ENCODE measurements around the gene TDRD7.

TDRD7 gene

DNA sequence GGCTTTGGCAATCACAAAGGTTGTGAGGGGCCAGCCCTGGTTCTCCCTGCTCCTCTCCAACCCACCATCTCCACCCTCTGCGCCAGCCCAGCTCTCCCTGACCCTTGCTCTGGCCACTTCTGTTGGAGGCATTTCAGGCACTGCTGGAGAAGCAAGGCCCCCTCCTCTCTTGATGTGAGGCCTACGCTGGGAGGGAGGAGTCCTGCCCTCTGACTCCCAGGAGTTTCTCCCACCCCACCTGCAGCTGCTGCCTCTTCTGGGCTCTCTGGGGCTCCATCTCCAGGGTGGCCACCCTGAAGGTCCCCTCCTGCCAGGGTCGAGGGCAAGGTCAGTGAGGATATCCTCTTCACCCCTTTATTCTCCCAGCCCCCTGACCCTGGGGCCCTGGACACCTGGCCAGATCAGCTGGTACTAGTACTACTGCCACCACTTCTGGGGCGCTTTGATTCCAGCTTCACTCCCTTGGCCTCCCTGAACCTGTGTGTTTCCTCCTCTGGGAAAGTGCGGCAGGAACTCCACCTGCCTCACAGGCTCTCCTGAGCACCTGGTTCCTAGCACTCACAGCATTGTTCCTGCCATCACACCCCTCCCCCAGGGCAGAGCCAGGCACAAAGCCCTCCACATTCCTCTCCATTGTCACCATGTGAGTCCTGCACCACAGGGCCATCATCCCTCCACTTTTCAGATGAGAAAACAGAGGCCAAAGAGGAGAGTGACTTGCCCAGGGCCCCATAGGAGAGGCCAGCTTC is 23.8 kb upstream of the TDRD7 start:
- DNase-seq (ENCODE audit: low read depth in 2 of 3, low spot score in 1 of 3) = no peak

DNA sequence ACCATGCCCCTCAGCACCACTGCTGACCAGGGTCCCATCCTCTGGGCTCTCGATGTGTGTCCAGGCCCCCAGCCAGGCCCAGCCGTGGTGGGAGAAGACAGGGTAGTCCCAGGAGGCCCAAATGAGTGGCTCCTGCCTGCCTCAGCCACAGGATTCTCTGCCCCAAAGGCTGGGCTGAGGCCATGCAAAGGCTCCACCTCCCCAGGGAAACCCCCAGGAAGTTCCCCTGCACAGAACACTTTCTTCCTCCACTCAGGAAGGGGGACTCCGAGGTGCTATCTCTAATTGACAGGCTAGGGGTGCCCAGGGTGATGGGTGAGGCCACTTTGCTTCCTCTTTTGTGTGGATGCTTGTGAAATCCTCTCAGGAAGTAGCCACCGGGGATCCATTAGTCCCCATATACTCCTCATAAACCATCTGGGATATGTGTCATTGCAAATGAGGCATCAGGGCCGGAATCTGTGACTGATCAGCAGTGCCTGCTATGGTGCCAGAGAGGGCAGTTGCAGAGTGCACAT is 23.1 kb upstream of the TDRD7 start:
- peak in 2 of 3 donors; percentile 31 to 47 for DNase-seq (ENCODE audit: low read depth in 2 of 3, low spot score in 1 of 3)

DNA sequence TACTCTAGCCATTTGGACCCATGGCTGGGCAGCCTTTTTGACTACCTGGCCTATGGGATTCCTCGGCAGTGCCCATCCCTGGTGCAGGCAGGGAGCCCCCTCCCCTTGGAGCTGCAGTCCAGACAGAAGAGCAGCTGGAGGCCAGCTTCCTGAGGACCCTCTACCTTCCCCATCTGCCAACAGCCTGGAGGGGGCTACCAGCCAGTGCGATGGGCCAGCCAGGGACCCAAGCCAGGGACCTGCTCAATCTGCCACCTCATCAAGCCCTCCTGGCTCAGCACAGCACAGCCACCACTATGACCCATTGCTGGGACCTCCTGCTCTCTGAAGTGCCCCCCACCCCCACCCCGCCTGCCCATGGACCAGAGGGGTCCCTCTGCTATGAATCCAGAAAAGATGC is 22.6 kb upstream of the TDRD7 start:
- DNase-seq (ENCODE audit: low read depth in 2 of 3, low spot score in 1 of 3) = no peak

DNA sequence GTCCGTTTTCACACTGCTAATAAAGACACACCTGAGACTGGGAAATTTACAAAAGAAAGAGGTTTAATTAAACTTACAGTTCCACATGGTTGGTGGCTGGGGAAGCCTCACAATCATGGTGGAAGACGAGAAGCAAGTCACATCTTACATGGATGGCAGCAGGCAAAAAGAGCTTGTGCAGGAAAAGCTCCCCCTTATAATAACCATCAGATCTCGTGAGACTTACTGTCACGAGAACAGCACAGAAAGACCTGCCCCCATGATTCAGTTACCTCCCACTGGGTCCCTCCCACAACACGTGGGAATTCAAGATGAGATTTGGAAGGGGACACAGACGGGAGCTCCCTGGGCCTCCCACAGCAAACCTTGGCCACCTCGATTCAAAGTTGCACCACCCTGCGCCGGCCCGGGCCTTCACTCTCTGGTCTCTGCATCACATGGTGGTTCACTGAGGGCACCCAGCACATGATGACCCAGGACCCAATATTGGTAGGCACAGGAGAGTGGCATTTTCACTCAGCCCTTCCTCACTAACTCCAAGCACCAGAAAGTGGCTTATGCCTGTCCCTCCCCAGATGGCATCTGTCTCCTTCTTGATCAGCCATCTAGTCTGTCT is 21.0 kb upstream of the TDRD7 start:
- DNase-seq (ENCODE audit: low read depth in 2 of 3, low spot score in 1 of 3) = no peak

DNA sequence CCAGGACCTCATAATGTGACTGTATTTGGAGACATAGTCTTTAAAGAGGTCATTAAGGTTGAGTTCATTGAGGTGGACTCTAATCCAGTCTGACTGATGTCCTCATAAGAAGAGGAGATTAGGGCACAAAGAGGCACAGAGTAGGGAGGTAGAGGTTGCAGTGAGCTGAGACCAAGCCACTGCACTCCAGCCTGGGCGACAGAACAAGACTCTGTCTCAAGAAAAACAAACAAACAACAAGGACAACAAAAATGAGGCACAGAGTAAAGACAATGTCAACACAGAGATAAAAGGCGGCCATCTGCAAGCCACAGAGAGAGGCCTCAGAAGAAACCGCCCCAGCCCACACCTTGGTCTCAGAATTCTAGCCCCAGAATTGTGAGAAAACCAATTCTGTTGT is 17.0 kb upstream of the TDRD7 start:
- DNase-seq (ENCODE audit: low read depth in 2 of 3, low spot score in 1 of 3) = no peak

DNA sequence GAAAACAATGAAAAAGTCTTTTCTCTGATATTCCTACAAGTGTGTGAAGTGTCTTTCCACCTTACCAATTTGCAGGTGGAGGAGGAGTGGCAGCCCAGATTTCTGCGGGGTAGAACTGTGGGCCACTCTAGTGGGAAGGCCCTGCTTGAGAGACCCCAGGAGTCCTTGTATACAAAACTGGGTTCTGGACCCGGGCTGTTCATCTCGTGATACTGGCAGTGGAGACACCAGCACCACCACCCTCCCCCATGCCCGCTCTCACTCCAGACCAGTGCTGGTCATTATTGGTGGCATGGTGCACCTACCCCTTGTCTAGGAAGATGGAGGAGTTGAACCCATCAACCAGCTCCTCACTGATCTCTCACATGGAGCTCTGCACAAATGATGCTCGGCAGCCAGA is 16.2 kb upstream of the TDRD7 start:
- no peak for DNase-seq (ENCODE audit: low read depth in 2 of 3, low spot score in 1 of 3)

DNA sequence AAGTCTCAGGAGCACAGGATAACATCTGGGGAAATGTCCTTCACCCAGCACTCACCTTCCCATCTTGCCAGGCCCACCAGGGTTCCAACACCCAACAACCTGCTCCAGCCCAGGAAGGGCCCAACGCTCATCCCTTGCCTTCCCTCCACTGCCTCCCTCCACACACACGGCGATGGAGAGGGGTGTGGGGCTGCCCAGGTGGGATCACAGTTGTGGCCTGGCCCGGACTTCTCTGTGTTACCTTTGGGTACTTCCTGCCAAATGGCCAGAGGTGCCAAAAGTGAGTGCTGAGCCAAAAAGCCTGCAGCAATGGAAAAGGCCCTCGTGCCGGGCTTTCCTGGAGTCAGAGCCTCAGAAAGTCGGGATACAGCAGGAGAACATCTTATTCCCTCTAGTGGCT is 15.6 kb upstream of the TDRD7 start:
- no peak for DNase-seq (ENCODE audit: low read depth in 2 of 3, low spot score in 1 of 3)

DNA sequence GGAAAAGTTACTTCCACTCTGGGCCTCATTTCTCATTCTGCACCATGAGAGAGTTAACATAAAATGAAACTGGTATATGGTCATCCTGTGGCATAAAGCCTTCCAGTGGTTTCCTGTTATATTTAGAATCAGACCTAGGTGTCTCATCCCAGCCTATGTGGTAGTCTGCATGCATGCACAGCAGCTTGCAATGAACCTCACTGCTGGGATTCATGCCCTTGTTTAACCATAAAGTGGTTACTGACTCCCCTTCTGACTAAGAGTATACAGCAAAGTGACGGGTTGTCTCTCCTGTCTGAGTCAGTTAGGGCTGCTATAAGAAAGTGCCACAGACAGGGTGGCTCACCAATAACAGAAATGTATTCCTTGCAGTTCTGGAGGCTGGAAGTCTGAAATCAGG is 14.7 kb upstream of the TDRD7 start:
- peak; percentile 28 to 42 (median 33) for DNase-seq (ENCODE audit: low read depth in 2 of 3, low spot score in 1 of 3)

DNA sequence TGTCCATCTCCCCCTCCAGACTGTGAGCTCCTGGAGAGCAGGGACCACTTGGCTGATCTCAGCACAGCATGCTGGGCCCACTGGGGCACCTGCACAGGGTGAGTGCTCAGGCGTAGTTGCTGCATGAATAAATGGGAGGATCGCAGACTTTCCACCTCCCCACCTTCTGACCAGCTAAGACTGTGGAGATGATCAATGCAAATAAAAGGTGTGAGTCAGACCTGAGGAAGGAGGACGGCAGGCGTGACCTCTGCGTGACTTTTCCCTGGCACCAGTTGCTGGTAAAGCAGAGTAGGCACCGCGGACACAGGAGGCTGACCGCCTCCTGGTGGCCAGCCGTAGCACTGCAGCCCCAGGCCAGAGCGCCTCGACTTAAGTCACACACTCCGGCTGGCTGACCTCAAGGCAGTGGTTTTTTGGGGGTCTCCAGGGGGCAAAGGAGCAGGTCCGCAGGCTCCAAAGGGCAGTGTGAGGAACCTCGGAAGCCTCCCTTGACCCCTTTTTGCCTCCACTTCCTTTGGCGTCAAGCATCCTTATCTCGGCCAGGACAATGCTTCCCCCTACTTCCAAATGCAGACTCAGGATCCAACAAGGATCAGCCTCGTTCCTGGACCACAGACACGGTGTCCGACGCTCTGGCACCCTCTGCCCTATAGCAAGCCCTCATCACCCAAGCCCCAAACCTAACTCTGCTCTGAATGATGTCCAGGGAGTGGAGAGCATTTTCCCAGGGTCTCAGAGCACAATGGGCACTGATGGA is 12.7 kb upstream of the TDRD7 start:
- DNase-seq (ENCODE audit: low read depth in 2 of 3, low spot score in 1 of 3) = peak; percentile 48 to 64 (median 58)

DNA sequence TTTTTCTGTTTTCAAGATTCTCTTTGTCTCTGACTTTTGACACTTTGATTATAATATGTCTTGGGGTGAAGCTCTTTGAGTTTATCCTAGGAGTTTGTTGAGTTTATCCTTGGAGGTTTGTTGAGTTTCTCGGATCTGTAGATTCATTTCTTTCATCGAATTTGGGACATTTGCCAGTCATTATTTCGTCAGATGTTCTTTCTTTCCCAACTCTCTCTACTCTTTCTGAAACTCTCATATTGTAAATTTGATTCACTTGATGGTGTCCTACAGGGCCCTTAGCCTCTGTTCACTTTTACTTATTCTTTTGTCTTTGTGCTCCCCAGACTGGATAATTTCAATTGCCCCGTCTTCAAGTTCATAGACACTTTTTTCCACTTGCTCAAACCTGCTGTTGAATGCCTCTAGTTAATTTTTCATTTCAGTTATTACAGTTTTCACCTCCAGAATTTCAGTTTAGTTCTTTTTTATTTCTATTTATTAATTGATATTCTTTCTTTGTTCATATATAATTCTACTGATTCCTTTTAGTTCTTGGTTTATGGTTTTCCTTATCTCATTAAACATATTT is 8.1 kb upstream of the TDRD7 start:
- no peak for DNase-seq (ENCODE audit: low read depth in 2 of 3, low spot score in 1 of 3)

DNA sequence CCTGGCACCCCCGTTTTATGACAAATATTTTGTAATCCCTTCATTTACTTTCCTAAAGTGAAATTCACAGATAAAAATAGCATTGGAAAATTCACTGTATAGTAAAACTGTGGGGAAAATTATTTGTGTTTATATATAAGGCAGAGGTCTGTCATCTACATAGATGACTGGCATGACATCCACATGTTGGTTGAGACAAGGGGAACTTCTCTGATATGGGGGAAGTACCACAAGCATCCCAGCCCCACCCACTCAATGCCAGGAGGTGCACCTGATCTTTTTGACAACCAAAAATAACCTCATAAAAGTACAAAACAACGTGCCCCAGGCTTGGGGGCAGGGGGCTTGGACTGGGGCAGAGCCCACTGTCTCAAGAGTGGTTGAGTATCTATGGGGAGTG is 6.3 kb upstream of the TDRD7 start:
- DNase-seq (ENCODE audit: low read depth in 2 of 3, low spot score in 1 of 3) = no peak

DNA sequence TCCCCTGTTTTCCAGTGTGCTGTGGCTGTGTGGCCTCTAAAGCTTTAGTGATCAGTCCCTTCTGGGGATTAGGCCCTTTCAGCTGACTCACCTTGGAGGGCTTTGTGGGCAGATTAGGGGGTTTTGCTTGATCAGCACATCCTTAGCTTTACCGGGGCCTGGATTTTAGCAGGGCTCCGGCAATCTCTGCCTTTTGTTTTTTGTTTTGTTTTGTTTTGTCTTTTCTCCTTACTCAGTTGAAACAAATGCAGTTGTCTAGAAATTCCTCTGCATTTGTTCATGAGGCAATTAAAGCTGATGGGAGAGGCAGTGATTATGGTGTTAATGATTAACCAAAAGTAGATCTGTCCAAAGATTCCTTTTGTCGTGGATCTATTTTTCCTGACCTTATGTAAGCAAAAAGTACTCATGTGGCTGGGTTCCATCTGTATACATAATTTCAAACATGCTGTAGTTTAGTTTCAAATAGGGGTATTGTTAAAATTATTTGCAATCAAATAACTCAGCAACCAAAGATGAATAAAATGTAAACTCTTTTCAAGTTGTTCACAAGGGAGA is 5.2 kb upstream of the TDRD7 start:
- no peak for DNase-seq (ENCODE audit: low read depth in 2 of 3, low spot score in 1 of 3)

DNA sequence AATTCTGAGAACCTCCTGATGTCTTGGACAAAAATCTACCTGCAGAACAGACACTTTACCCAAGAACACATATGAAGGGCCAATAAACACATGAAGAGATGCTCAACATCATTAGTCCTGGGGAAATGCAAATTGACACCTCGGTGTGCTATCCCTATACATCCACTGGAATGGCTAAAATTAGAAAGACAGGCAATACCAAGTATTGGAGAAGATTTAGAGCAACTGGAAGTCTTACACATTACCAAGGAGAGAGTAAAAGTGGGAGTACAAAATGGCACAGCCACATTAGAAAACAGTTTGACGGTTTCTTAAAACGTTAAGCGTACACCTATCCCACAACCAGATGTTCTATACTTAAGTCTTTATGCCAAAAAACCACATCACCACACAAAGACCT is 3.3 kb upstream of the TDRD7 start:
- no peak for DNase-seq (ENCODE audit: low read depth in 2 of 3, low spot score in 1 of 3)

DNA sequence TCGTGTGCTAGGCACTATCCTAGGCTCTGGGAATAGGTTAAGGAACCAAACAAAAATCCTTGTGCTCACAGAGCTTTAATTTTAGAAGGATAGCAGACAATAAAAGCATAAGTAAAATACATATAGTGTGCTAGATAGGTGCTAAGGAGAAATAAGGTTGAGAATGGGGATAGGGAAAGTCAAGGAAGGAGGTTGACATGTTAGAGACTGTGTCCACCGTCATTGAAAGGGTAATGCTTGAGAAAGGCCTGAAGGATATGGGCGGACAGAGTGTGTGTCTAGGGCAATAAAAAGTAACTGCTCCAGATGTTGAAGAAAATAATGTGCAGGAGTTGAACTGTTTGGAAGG is 482 bp upstream of the TDRD7 start:
- no peak for DNase-seq (ENCODE audit: low read depth in 2 of 3, low spot score in 1 of 3)

DNA sequence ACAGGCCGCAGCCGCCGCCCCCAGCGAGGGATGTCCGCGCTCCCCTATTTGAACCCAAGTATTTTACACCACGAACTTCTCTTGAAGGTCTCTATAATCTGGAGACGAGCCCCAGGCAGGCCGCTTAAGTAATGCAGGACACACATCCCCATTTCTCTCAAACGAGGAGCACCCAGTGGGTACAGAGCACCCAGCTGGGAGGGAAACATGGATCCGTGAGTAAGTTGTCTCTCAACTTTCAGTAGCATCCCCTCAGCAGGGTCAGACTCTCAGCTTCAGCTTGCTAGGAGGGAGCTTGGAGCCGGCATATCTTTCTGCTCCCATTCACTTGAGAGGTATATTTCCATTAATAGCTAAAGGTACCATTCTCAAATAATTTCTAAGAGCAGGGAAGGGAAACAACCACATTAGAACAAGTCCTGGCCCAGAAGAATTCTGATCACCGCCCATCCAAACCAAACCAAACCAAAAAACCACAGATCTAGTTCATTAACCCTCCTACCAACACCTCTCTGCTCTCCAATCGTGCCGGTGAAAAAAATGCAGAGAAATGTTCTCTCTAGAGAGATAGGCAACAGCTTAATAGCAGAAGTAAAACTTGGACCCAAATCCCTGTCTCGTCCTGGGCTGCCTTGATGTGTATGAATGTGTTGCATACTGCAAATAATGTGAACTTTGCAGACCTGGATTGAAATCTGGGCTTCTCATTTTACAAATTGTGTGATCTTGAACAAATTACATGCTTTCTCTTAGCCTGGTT is 910 bp downstream of the TDRD7 start:
- DNase-seq (ENCODE audit: low read depth in 2 of 3, low spot score in 1 of 3) = no peak

DNA sequence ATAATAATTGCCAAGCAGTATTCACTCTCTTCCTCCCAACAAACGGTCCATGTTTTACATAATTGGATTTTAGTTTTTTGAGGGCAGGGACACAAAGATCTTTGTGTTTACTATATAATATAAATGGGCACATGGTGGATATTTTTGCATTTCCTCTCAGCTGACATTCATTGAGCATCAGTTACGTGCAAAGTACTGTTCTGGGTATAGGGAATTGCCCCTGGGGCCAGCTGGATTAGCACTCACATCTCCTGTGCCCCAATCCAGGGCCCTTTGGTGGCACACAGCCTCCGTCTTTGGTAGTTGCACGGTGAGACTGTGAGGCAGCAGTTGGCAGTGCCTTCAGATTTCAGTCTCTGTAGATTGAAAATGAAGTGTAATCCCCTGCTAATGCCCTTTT is 1.6 kb downstream of the TDRD7 start:
- DNase-seq (ENCODE audit: low read depth in 2 of 3, low spot score in 1 of 3) = no peak

DNA sequence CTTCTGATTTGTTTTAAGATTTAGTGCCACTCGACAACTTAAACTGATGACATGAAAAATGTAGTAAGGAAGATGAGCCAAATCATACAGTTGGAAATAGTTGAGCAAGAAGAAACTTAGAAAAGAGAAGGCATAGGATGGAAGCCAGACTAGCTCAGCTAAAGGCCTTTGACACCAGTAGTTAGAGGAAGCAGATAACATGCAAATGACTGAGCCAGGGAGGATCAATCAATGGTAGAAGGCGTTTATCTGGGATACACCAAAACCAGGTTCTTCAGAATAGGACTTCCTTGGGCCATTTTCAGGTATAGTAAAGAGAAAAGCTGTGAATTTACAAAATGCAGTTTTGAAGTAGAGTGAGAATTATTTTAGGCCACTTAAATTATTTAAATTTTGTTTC is 3.2 kb downstream of the TDRD7 start:
- DNase-seq (ENCODE audit: low read depth in 2 of 3, low spot score in 1 of 3) = no peak

DNA sequence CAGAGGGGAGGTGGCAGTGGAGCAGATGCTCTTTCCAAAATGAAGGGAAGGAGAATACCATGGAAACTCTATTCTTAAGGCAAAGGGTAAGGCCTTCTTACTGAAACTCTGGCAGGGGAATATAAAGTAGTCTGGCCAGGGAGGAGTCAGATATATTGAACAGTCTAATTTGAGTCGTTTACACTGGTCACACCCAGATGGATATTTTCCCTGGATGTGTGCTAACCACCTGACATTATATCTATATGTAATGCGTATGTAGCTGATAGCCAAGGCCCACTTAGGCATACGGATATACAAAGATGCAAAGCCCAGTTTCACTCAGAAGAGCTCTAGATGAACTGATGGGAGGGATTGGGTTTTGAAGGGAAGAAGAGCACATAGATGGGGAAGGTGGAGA is 7.0 kb downstream of the TDRD7 start:
- no peak for DNase-seq (ENCODE audit: low read depth in 2 of 3, low spot score in 1 of 3)

DNA sequence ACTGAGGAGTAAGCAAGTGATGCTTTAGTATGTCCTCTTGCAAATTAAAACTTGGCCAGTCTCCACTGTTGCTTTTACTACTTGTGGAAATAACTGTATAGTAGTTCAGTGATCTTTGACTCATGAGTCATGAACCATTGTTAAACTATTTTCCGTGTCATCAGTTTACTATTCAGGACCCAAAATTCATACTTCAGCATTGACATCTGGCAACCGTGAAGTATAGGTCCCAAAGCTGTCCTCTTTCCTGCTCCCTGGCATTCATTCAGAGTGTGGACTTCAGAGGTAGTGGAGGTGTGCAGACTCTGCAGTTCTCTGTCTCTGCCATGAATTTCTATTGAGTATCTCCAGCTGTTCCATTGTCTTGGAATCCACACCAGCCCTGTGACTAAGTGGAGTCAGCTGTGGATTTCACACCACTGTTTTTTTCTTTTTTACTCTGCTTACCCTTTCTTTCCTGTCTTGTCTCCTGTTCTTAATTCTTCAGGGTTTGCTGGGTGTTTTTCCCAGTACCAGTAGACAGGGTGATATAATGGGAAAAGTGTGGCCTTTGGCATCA is 7.5 kb downstream of the TDRD7 start:
- DNase-seq (ENCODE audit: low read depth in 2 of 3, low spot score in 1 of 3) = no peak

DNA sequence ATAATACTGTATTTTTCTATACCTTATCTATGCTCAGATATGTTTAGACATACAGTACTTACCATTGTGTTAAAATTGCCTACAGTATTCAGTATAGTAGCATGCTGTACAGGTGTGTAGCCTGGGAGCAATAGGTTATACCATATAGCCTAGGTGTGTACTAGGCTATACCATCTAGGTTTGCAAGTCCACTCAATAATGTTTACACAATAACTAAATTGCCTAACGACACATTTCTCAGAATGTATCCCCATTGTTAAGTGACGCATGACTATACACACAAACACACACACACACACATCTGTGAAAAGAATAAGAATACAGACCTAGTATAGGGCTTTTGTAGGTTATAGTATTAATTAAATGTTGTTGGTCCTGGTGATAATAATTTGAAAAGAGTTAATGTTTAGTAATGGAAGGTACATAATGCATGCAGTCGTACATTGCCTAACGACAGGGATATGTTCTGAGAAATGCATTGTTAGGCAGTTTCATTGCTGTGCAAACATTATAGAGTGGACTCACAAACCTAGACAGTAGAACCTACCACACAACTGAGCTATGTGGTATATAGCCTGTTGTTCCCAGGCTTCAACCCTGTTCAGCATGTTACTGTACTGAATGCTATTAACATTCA is 13.6 kb downstream of the TDRD7 start:
- no peak for DNase-seq (ENCODE audit: low read depth in 2 of 3, low spot score in 1 of 3)

Measured in stimulated activated CD4-positive, alpha-beta T cell treated with anti-CD3 and anti-CD28 coated beads, Interleukin-12 subunit alpha, Interleukin-12 subunit beta, amount 100 ng/mL, for 48 hours (primary cell).